HepG2 (cell line): ENCODE results near the gene CIROP. TPM values are rescaled to one million over a fixed set of nuclear protein-coding genes. Genes with fewer than 3 reads are reported as not detected.

Source experiments
- ATF7-NPFF ChIP-seq: sonication (generic); formaldehyde crosslinking; IDR thresholded peaks from 2 replicates; pipeline ENCODE4 v1.8.1; 2023; ENCODE audit warnings: mild to moderate bottlenecking, low read depth, missing genetic modification reagents, moderate library complexity
- ONECUT2 ChIP-seq: sonication (generic); formaldehyde crosslinking; IDR thresholded peaks from 2 replicates; pipeline ENCODE4 v1.4.0; 2020; ENCODE audit warnings: missing genetic modification reagents
- PRPF4 ChIP-seq: fragments of 200-400 bp; formaldehyde crosslinking; IDR thresholded peaks from 2 replicates; pipeline ENCODE4 v1.6.1; 2016; ENCODE audit warnings: low read length, low read depth; ENCODE audit not compliant: poor library complexity, severe bottlenecking
- RFX1 ChIP-seq: fragments of 450-650 bp; IDR thresholded peaks from 2 replicates; pipeline ENCODE4 v1.6.1; 2017
- SIN3A ChIP-seq: IDR thresholded peaks from 2 replicates; pipeline ENCODE4 v1.6.1; 2011; ENCODE audit warnings: low read depth, mild to moderate bottlenecking, control low read depth, low read length, borderline replicate concordance
- SMYD3 ChIP-seq: sonication (generic); formaldehyde crosslinking; IDR thresholded peaks from 2 replicates; pipeline ENCODE4 v1.8.1; 2023; ENCODE audit warnings: mild to moderate bottlenecking, missing genetic modification reagents
- SNRNP70 ChIP-seq: fragments of 200-400 bp; formaldehyde crosslinking; IDR thresholded peaks from 2 replicates; pipeline ENCODE4 v1.6.1; 2017; ENCODE audit warnings: mild to moderate bottlenecking, low read depth, low read length, moderate library complexity
- SPEN ChIP-seq: sonication (generic); formaldehyde crosslinking; IDR thresholded peaks from 2 replicates; pipeline ENCODE4 v1.5.1; 2020; ENCODE audit warnings: low read depth, mild to moderate bottlenecking, missing genetic modification reagents
- ZBTB40 ChIP-seq, 2 experiments: fragments of 450-650 bp in 1 of 2; sonication (generic) in 1 of 2; formaldehyde crosslinking in 1 of 2; IDR thresholded peaks; 2 replicates each; pipeline versions ENCODE4 v1.6.1 to v1.8.0; 2016 to 2022; ENCODE audit warnings: antibody characterized with exemption in 1 of 2, mild to moderate bottlenecking in 1 of 2, missing genetic modification reagents in 1 of 2
- ZNF639 ChIP-seq: conservative IDR thresholded peaks from 2 replicates; pipeline ENCODE4 v1.6.1; 2018; ENCODE audit warnings: missing genetic modification reagents
- polyA plus RNA-seq, 8 experiments: library from polyadenylated mRNA; depleted of rRNA in 3 of 8; stranded (reverse) in 7 of 8; unstranded in 1 of 8; fragments of >200 nt; fragmentation: Illumina TruSeq in 4 of 8; extraction: Trizol in 4 of 8; gene quantifications; 2 replicates each; pipeline versions ENCODE4 v1.2.1 to v1.2.3, GENCODE V29; 2011 to 2016; ENCODE audit warnings: low read depth in 4 of 8, missing spikeins in 1 of 8, mixed read lengths in 1 of 8; ENCODE audit not compliant: insufficient read depth in 1 of 8
- total RNA-seq, 5 experiments: library from RNA; depleted of rRNA; stranded (reverse); fragments of >200 nt; fragmentation: Illumina TruSeq; extraction: Trizol; gene quantifications; 2 replicates each; pipeline ENCODE4 v1.2.3, GENCODE V29; 2016; ENCODE audit warnings: low read depth in 1 of 5
- TF ChIP-seq, protein P1 (sequence below): sonication (generic); formaldehyde crosslinking; IDR thresholded peaks from 2 replicates; pipeline ENCODE4 v1.5.1; 2020; ENCODE audit warnings: missing genetic modification reagents, mild to moderate bottlenecking, borderline replicate concordance
- TF ChIP-seq, protein P2 (sequence below): sonication (generic); formaldehyde crosslinking; conservative IDR thresholded peaks from 2 replicates; pipeline ENCODE4 v1.4.0; 2020; ENCODE audit warnings: missing genetic modification reagents

Gene CIROP
- total and polyA plus RNA-seq, 2 of the 13 experiments (the other 11 are each of a cell fraction or from before 2014, with no cell fraction given) = 0.07 TPM; not detected in 1

DNA sequence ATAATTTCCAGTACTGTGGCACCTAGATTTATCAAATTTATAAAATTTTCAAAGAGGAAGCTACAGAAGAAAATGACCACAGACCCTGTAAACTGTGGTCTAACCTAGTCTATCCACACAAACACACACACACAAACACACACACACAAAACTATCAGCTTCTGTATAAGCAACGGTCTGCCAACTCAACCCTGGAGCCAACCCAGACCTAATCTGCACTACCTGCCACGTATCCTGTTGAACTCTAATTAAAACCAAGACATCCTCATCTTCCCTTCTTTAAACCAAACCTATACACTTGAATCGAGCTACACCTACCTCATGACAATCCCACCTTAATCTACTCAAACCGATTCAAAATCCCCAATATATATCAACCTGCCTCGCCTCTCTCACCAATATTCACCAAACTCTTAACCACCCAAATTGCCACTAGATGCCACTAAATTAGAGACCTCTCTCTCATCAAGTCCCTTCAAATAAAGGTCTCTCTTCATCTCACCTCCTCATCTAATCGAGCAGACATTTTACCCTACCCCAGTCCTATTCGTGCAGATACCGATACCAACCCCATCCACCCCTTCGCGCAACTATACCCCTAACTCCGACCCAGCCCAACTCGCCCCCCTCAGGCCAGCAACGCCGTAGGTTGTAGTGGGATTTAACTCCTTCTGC lies 10.7 kb downstream of the CIROP start (continued):
- TF ChIP-seq, protein P1, sequence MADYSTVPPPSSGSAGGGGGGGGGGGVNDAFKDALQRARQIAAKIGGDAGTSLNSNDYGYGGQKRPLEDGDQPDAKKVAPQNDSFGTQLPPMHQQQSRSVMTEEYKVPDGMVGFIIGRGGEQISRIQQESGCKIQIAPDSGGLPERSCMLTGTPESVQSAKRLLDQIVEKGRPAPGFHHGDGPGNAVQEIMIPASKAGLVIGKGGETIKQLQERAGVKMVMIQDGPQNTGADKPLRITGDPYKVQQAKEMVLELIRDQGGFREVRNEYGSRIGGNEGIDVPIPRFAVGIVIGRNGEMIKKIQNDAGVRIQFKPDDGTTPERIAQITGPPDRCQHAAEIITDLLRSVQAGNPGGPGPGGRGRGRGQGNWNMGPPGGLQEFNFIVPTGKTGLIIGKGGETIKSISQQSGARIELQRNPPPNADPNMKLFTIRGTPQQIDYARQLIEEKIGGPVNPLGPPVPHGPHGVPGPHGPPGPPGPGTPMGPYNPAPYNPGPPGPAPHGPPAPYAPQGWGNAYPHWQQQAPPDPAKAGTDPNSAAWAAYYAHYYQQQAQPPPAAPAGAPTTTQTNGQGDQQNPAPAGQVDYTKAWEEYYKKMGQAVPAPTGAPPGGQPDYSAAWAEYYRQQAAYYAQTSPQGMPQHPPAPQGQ = no peak
- TF ChIP-seq SIN3A = peak; percentile 24; the same call in 1 of the 2 replicates
- no peak for TF ChIP-seq ZNF639 (CRISPR knock-in tag)
- no peak for TF ChIP-seq SNRNP70
- no peak for TF ChIP-seq ZBTB40 (IDR thresholded peaks at IDR 0.05)
- no peak for TF ChIP-seq ZBTB40 (CRISPR knock-in tag; IDR thresholded peaks at IDR 0.05)
- TF ChIP-seq ATF7-NPFF (CRISPR knock-in tag) = no peak
- peak; percentile 49 for TF ChIP-seq PRPF4
- TF ChIP-seq SMYD3 (CRISPR knock-in tag) = no peak
- no peak for TF ChIP-seq RFX1
- no peak for TF ChIP-seq SPEN (CRISPR knock-in tag)
- TF ChIP-seq, protein P2, sequence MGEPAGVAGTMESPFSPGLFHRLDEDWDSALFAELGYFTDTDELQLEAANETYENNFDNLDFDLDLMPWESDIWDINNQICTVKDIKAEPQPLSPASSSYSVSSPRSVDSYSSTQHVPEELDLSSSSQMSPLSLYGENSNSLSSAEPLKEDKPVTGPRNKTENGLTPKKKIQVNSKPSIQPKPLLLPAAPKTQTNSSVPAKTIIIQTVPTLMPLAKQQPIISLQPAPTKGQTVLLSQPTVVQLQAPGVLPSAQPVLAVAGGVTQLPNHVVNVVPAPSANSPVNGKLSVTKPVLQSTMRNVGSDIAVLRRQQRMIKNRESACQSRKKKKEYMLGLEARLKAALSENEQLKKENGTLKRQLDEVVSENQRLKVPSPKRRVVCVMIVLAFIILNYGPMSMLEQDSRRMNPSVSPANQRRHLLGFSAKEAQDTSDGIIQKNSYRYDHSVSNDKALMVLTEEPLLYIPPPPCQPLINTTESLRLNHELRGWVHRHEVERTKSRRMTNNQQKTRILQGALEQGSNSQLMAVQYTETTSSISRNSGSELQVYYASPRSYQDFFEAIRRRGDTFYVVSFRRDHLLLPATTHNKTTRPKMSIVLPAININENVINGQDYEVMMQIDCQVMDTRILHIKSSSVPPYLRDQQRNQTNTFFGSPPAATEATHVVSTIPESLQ (CRISPR knock-in tag) = no peak
- TF ChIP-seq ONECUT2 (CRISPR knock-in tag) = peak; percentile 47; the same call in 1 of the 2 replicates
